Spleen (tissue), 7 donors: ENCODE data around the gene LDB2.

Source experiments
- POLR2A ChIP-seq, 3 donors: fragments of 450-650 bp; IDR thresholded peaks; one replicate each; pipeline ENCODE4 v1.5.1; 2017; ENCODE audit warnings: antibody characterized with exemption in 3 of 3, mild to moderate bottlenecking in 1 of 3
- TF ChIP-seq, protein P1 (sequence below), 11 experiments: fragments of 200-600 bp in 7 of 11; fragments of 450-650 bp in 4 of 11; sonication (generic) in 4 of 11; IDR thresholded peaks in 8 of 11; conservative IDR thresholded peaks in 3 of 11; 1 replicate in 7 of 11; 2 replicates in 4 of 11; pipeline versions ENCODE4 v1.4.0 to v1.8.0; 2016 to 2021; ENCODE audit warnings: antibody characterized with exemption in 11 of 11, inconsistent platforms in 4 of 11, mild to moderate bottlenecking in 1 of 11
- donor health status: DM: no; HTN: no; CAD: no; lungs with moderate emphysema.
- donor health status: DM: no; HTN: no; CAD: no.
- donor health status: DM: no; HTN: no; CAD: no.

DNA sequence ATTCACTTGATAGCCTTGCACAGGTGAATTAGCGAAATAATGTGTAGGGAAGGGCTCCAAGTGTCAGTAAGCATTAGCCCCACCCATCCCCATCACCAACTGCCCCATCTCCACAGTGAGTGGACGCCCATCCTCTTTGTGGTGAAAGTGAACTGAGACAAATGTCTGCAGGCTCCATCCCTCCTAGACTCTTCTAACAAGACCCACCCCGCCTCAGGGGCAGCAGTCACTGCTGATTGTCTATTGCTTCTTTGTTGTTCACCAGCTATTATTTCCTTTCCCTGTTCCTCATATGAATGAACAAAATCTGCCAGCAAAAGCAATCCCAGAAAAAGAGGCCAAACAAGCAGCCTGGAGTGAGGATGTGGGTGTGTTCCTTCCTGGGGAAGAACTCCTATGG is 96.4 kb downstream of the LDB2 start:
- TF ChIP-seq POLR2A (IDR thresholded peaks at IDR 0.05), result no peak
- TF ChIP-seq, protein P1, sequence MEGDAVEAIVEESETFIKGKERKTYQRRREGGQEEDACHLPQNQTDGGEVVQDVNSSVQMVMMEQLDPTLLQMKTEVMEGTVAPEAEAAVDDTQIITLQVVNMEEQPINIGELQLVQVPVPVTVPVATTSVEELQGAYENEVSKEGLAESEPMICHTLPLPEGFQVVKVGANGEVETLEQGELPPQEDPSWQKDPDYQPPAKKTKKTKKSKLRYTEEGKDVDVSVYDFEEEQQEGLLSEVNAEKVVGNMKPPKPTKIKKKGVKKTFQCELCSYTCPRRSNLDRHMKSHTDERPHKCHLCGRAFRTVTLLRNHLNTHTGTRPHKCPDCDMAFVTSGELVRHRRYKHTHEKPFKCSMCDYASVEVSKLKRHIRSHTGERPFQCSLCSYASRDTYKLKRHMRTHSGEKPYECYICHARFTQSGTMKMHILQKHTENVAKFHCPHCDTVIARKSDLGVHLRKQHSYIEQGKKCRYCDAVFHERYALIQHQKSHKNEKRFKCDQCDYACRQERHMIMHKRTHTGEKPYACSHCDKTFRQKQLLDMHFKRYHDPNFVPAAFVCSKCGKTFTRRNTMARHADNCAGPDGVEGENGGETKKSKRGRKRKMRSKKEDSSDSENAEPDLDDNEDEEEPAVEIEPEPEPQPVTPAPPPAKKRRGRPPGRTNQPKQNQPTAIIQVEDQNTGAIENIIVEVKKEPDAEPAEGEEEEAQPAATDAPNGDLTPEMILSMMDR (IDR thresholded peaks at IDR 0.05 in 8 of 11, conservative IDR thresholded peaks at IDR 0.05 in 3 of 11), result no peak
